Measurements from ENCODE around the gene SLC24A4.
A peak's percentile ranks its signal among the peaks of the same experiment; 100 is the strongest.
"Not testable (repeated sequence)": the region's sequence is repeated elsewhere in the genome, so short reads cannot be mapped to it uniquely, and the experiment has no call there.

SLC24A4 gene

DNA sequence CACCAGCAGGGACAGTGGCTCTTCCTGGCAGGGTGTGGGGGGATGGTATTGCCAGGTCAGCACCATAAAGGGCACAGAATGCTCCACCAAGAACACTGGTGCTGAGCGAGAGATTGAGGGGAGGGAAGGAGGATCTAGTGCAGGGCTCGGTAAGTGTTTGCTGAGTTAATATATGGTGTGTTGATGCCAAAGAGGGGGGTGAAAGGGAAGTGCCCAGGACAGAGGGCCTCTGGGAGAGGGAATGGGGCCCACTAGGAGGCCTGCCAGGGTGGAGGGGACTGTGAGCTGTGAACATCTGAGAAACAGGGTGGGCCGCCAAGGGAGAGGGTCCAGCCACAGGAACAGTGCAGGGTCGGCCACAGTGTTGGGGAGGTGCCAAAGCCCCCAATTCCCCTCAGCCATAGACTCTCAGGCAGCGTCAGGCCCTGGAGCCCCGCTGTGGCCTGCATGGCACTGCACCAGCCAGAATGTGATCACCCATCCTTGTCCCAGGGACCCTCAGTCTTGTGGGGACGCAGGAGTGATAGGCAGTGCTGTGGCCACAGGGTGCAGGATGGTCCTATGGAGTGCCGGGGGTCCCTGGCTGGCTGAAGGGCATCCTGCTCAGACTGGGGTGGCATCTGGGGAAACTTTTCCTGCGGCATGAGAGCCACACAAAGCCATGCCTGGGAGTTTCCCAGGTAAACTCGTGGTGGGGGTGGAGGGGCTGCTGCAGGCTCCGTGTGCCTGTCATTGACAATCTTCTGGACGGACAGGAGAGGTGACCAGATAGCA is 202.5 kb downstream of the SLC24A4 start:
- no peak for DNase-seq

- no peak for DNase-seq
These were observed 204.8 kb downstream of the SLC24A4 start for GRCh38 chr14:92527721-92528120.

GRCh38 chr14:92528486-92529100 is 205.6 kb downstream of the SLC24A4 start:
- no peak for DNase-seq

GRCh38 chr14:92529903-92530302 is 206.9 kb downstream of the SLC24A4 start:
- no peak for DNase-seq

DNA sequence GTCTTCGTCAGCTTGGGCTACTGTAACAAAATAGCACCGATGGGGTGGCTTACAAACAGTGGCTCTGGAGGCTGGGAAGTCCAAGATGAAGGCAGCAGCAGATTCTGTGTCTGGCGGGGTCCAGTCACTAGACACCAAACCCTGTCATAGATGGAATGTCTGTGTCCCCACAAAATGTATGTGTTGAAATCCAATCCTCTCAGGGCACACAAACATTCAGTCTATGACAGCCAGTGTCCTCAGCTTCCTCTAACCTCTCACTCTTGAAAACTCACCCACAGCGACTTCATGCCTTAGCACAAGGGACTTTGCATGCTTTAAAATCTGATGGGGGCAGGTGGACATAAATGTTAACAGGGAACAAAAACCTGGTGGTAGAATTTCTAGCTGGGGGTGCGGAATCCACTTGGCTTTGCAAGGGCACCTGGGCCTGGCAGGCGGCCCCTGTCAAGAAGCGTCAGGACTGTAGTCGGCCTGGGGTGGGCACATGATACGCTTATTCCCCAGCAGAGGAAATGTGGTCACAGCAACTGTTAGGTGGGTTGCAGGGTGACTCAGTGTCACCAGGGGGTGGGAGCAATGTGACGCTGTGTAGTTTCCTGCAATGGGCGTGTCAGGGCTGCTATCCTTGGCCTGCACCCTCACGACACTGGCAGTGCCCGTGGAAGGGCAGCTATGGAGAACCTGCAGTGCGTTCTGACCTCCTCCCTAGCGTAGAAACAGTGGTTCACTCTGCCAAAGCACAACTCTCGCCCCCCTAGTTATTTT is 208.3 kb downstream of the SLC24A4 start:
- DNase-seq = peak; percentile 64

GRCh38 chr14:92532490-92533163 is 209.7 kb downstream of the SLC24A4 start:
- DNase-seq = no peak

- DNase-seq = peak; percentile 14
These were observed 212.1 kb downstream of the SLC24A4 start for GRCh38 chr14:92534932-92535643.

- DNase-seq = not testable (repeated sequence)
These were observed 213.3 kb downstream of the SLC24A4 start for GRCh38 chr14:92536231-92536630.

- DNase-seq = no peak
These were observed 215.5 kb downstream of the SLC24A4 start for GRCh38 chr14:92538412-92538985.

DNA sequence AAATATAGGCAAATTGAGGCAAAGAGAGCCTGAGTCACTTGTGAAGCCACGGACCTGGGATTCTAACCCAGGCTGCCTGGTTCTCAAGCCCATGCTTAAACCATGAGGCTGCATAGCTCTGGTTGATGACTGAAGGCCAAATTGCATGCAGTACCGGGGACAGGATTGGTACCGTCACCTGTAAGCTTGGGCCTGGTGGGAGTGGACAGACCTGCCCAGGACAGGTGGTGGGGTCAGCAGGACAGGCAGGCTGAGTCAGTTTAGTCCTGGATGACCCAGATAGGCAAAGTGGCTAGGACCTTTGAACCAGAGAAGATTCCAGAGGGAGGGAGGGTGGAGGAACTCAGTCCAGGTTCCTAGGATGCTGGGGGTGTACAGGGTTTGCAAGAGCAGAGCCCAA is 216.5 kb downstream of the SLC24A4 start:
- no peak for DNase-seq

- no peak for DNase-seq
These were observed 216.9 kb downstream of the SLC24A4 start for GRCh38 chr14:92539875-92540274.

DNA sequence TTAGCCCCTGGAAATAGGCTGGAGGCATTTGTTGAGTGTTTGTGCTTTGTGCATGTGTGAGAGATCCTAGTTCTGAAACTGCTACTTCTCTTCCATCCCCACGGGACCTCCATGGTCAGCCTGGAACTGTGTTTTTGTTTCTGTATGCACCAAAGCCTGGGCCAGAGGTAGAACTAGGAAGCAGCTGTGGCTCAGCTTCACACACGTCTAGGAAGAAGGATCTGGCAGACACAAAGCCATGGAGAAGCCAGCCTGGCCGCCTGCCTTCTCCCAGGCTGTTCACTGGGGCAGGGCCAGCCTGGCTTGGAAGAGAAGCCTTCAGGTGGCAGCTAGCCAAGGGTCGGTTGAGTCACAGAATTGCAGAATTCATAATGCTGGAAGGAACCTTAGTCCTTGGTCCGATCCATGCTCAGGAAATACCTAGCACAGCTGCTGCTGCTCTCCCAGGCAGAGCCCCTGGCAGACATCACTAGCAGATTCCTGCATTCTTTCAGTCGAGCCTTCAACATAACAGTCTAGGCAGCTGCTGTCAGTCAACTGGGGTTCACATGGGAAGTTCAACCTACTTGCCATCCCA is 217.6 kb downstream of the SLC24A4 start:
- DNase-seq = no peak

DNA sequence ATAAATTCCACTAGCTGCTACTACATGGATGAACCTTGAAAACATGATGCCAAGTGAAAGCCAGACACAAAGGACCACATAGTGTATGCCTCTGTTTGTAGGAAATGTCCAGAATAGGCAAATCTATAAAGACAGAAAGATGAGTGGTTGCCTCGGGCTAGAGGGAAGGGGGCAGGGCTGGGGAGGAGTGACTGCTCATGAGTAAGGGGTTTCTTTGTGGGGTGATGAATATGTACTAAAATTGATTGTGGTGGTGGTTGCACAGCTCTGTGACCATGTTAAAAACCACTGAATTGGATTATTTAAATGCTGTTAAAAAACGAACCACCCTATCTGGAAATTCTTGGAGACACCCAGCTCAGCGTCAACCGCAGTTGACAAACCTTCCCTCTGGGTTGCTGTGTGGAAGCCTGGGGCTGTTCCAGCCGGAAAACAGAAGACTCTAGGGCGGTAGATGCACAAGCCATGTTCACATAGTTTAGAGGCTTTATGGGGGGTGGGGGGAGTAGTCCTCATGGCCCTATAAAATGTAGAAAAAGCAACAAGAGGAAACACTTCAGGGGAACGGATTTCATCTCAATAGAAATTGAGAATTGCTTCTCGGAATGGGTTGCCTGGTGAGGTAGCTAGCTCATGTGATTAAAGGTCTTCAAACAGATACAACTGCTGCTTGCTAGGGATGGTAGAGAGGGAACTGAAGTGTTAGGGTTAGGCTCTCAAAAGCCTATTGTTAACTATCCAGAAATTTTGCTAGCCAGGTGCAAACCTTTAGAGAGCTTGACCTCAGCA is 220.0 kb downstream of the SLC24A4 start:
- DNase-seq = no peak

- no peak for DNase-seq
These were observed 221.2 kb downstream of the SLC24A4 start for GRCh38 chr14:92544051-92544720.

- no peak for DNase-seq
These were observed 223.5 kb downstream of the SLC24A4 start for GRCh38 chr14:92546347-92547053.

DNA sequence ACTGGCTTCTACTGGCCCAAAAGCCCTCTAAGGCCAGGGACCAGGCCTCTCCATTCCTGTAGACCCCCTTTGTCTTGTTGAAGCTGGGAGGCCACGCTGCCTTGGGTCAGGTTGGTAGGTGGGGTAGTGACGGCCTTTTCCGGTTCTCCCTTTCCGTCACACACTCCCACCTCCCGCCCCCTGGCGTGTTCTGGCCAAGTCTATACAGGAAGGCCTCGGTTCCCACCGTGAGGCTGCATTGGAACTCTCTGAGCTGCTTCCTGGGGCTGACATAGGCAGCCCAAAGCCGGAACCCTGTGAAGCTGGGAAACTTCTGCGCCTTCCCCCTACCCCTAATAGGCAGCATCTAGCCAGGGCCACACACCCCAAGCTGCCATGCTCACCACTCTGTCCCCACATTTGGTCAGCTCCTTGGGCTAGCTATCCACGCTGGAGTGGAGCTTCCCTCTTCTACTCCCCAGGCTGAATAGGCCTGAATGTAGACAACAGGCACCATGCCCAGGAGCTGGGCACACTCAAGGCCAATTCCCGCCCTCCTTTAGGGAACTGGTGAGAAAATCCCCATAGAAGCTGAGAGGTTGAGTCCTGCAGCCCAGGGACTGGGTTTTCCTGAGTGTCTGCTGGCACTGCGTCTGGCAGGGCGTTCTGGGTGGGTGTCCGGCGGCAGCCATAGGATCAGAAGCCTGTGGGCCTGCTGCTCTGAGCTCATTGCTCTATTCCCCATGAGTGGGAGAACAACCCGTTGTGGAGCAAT is 226.3 kb downstream of the SLC24A4 start:
- no peak for DNase-seq

- no peak for DNase-seq
These were observed 226.9 kb downstream of the SLC24A4 start for GRCh38 chr14:92549859-92550230.

Data from effector CD8-positive, alpha-beta T cell (primary cell).